Germinal center (tissue), 1 donor: ENCODE data around the gene ARRDC3.

ENCODE experiments used
- DNase-seq: peaks from one replicate; pipeline ENCODE4 v3.0.0; 2012; ENCODE audit warnings: mixed read lengths, low spot score

The ARRDC3 gene

GRCh38 chr5:91384671-91385430, 1.7 kb upstream of the ARRDC3 start:
- DNase-seq = peak; percentile 83

GRCh38 chr5:91383956-91384300, 811 bp upstream of the ARRDC3 start:
- peak; percentile 14 for DNase-seq

- DNase-seq = peak; percentile 7
These were observed 539 bp downstream of the ARRDC3 start for GRCh38 chr5:91382530-91383026.

GRCh38 chr5:91381774-91382359, 1.2 kb downstream of the ARRDC3 start:
- DNase-seq = peak; percentile 74

- DNase-seq = no peak
These were observed 1.8 kb downstream of the ARRDC3 start for GRCh38 chr5:91381239-91381773.

- DNase-seq = peak; percentile 93
These were observed 2.5 kb downstream of the ARRDC3 start for GRCh38 chr5:91380491-91381238.

GRCh38 chr5:91379914-91380490, 3.1 kb downstream of the ARRDC3 start:
- DNase-seq = peak; percentile 88

GRCh38 chr5:91379246-91379913, 3.7 kb downstream of the ARRDC3 start:
- no peak for DNase-seq

GRCh38 chr5:91378752-91379211, 4.3 kb downstream of the ARRDC3 start:
- no peak for DNase-seq

- no peak for DNase-seq
These were observed 8.1 kb downstream of the ARRDC3 start for GRCh38 chr5:91374893-91375520.

GRCh38 chr5:91373600-91373999, 9.5 kb downstream of the ARRDC3 start:
- DNase-seq = no peak

GRCh38 chr5:91373006-91373405, 10.1 kb downstream of the ARRDC3 start:
- no peak for DNase-seq

GRCh38 chr5:91369480-91369879, 13.6 kb downstream of the ARRDC3 start:
- no peak for DNase-seq

- DNase-seq = no peak
These were observed 15.0 kb downstream of the ARRDC3 start for GRCh38 chr5:91367908-91368648.

- DNase-seq = no peak
These were observed 15.8 kb downstream of the ARRDC3 start for GRCh38 chr5:91367344-91367743.

- DNase-seq = no peak
These were observed 16.6 kb downstream of the ARRDC3 start for GRCh38 chr5:91366551-91366950.

- DNase-seq = no peak
These were observed 17.6 kb downstream of the ARRDC3 start for GRCh38 chr5:91365498-91365897.

GRCh38 chr5:91362935-91363334, 20.2 kb downstream of the ARRDC3 start:
- no peak for DNase-seq

GRCh38 chr5:91361790-91362189, 21.3 kb downstream of the ARRDC3 start:
- no peak for DNase-seq

GRCh38 chr5:91361055-91361701, 21.9 kb downstream of the ARRDC3 start:
- DNase-seq = peak; percentile 13
